ENCODE measurements around the gene CRYM.

Gene CRYM

DNA sequence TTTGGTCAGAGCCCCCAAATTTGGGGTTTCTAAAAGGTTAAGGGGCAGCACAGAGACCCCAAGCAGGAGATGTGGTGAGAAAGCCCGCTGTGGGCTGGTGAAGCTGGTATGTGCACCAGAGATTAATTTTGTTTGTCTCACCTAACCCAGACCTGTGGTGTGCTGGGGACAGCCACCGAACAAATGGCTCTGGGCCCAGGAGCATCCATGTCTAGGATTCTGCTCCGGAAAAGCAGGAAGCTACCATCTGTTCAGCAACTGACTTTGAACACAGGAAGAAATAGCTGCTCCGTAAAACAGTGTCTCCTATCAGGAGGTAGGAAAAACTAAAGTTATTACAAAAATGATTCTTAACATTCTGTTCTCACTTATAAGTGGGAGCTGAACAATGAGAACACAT is 64.0 kb downstream of the CRYM start:
- Histone ChIP-seq H3K4me1 (ENCODE audit: control insufficient read depth, low read depth, low read length) (no peaks in the 10 kb centered on the region), H3K9ac (ENCODE audit: low read length) (no peak overlapping the region), H3K9me3 (ENCODE audit: control insufficient read depth, low read depth, low read length) (no peaks in the 10 kb centered on the region), H3K27me3 (ENCODE audit: control insufficient read depth, insufficient read depth, low read length) (no peaks in the 10 kb centered on the region), H3K27ac (ENCODE audit: low read length) (no peak overlapping the region), H3K36me3 (ENCODE audit: control insufficient read depth, low read depth, low read length) (no peaks in the 10 kb centered on the region), H3K4me3 (ENCODE audit: low read length) (no peak overlapping the region)

- Histone ChIP-seq H3K27me3 (ENCODE audit: control insufficient read depth, insufficient read depth, low read length) (no peaks in the 10 kb centered on the region), H3K27ac (ENCODE audit: low read length) (no peak within 1 kb of the TSS), H3K9ac (ENCODE audit: low read length) (no peak within 1 kb of the TSS), H3K36me3 (ENCODE audit: control insufficient read depth, low read depth, low read length) (no peaks in the 10 kb centered on the region), H3K9me3 (ENCODE audit: control insufficient read depth, low read depth, low read length) (no peaks in the 10 kb centered on the region), H3K4me1 (ENCODE audit: control insufficient read depth, low read depth, low read length) (no peaks in the 10 kb centered on the region), H3K4me3 (ENCODE audit: low read length) (no peak within 1 kb of the TSS)
Observed at GRCh38 chr16:21211486-21211885, 66.6 kb downstream of the CRYM start, which contains the start of gene ZP2. ZP2 (minus strand) TSS chr16:21211574; CDS start chr16:21211547, 27 bp downstream.

Measured in iPS-18a (cell line).